GM23338 (cell line): ENCODE measurements around the gene PDE4D. TPM values are rescaled to one million over a fixed set of nuclear protein-coding genes. Genes with fewer than 3 reads are reported as not detected.

Source experiments
- ATAC-seq: fragments of 200-7000 bp; cut with Tn5 transposase; 3 replicates; pipeline ENCODE4 v1.9.1; 2020
- DNase-seq: peaks from one replicate; pipeline ENCODE4 v3.0.0-alpha.2; 2015; ENCODE audit warnings: low spot score
- H2AFZ ChIP-seq: fragments of 200-600 bp; sonication (generic); 2 replicates; pipeline ENCODE4 v1.8.0; 2016; ENCODE audit warnings: antibody characterized with exemption, mild to moderate bottlenecking, moderate library complexity
- H3F3A ChIP-seq: fragments of 200-600 bp; sonication (generic); replicated peaks from 2 replicates; pipeline ENCODE4 v1.8.0; 2017; ENCODE audit warnings: antibody characterized with exemption, mixed run types, low read depth
- H3K27ac ChIP-seq: fragments of 200-600 bp; sonication (generic); 2 replicates; pipeline ENCODE4 v1.6.1; 2016; ENCODE audit warnings: low read depth
- H3K27me3 ChIP-seq: fragments of 200-600 bp; sonication (generic); 2 replicates; pipeline ENCODE4 v1.8.0; 2016; ENCODE audit warnings: mild to moderate bottlenecking, mixed run types, moderate library complexity; ENCODE audit not compliant: insufficient read depth
- H3K36me3 ChIP-seq: fragments of 200-600 bp; sonication (generic); 2 replicates; pipeline ENCODE4 v1.8.0; 2016; ENCODE audit warnings: mild to moderate bottlenecking; ENCODE audit not compliant: insufficient read depth
- H3K4me1 ChIP-seq: fragments of 200-600 bp; sonication (generic); 2 replicates; pipeline ENCODE4 v1.8.0; 2016; ENCODE audit warnings: mild to moderate bottlenecking, moderate library complexity; ENCODE audit not compliant: insufficient read depth
- H3K4me2 ChIP-seq: fragments of 200-600 bp; sonication (generic); 2 replicates; pipeline ENCODE4 v1.7.1; 2017; ENCODE audit warnings: mixed run types
- H3K4me3 ChIP-seq: fragments of 200-600 bp; sonication (generic); 2 replicates; pipeline ENCODE4 v1.6.1; 2016; ENCODE audit warnings: mixed run types
- H3K79me2 ChIP-seq: fragments of 200-600 bp; sonication (generic); replicated peaks from 2 replicates; pipeline ENCODE4 v1.8.0; 2017; ENCODE audit warnings: mild to moderate bottlenecking; ENCODE audit not compliant: insufficient read depth
- H3K9me2 ChIP-seq: fragments of 200-600 bp; sonication (generic); 2 replicates; pipeline ENCODE4 v1.8.0; 2017; ENCODE audit not compliant: insufficient read depth
- H4K20me1 ChIP-seq: fragments of 200-600 bp; sonication (generic); replicated peaks from 2 replicates; pipeline ENCODE4 v1.8.0; 2017; ENCODE audit warnings: mild to moderate bottlenecking; ENCODE audit not compliant: insufficient read depth
- H3K27ac Mint-ChIP-seq: 2 replicates; pipeline ENCODE4 v1.8.0; 2020; ENCODE audit warnings: inconsistent platforms, mild to moderate bottlenecking, moderate library complexity, mixed read lengths
- H3K27me3 Mint-ChIP-seq: 3 replicates; pipeline ENCODE4 v1.8.0; 2022; ENCODE audit warnings: low read depth, mild to moderate bottlenecking, moderate library complexity, mixed read lengths, inconsistent platforms; ENCODE audit not compliant: insufficient read depth, poor library complexity
- H3K36me3 Mint-ChIP-seq: 3 replicates; pipeline ENCODE4 v1.8.0; 2021; ENCODE audit warnings: low read depth, mild to moderate bottlenecking, inconsistent platforms, moderate library complexity, mixed read lengths
- H3K4me1 Mint-ChIP-seq: 3 replicates; pipeline ENCODE4 v1.8.0; 2020; ENCODE audit warnings: mild to moderate bottlenecking, inconsistent platforms, mixed read lengths
- H3K4me3 Mint-ChIP-seq: 3 replicates; pipeline ENCODE4 v1.8.0; 2021; ENCODE audit warnings: moderate library complexity, mild to moderate bottlenecking, inconsistent platforms, mixed read lengths
- H3K9me3 Mint-ChIP-seq: 3 replicates; pipeline ENCODE4 v1.8.0; 2020; ENCODE audit warnings: moderate library complexity, mild to moderate bottlenecking, inconsistent platforms, mixed read lengths
- CREB1 ChIP-seq: fragments of 250-450 bp; sonication (Bioruptor Pico); IDR thresholded peaks from 2 replicates; pipeline ENCODE4 v1.5.0; 2020; ENCODE audit warnings: low read depth, mild to moderate bottlenecking, moderate library complexity
- CTCF ChIP-seq, 2 experiments: fragments of 200-600 bp in 1 of 2; sonication (generic) in 1 of 2; conservative IDR thresholded peaks; 2 replicates each; pipeline versions ENCODE4 v1.5.1 to v1.6.1; 2016 to 2017; ENCODE audit warnings: antibody characterized with exemption in 2 of 2, low read depth in 2 of 2, mild to moderate bottlenecking in 2 of 2, moderate library complexity in 1 of 2
- EZH2phosphoT487 ChIP-seq: fragments of 200-600 bp; sonication (generic); IDR thresholded peaks from one replicate; pipeline ENCODE4 v1.8.1; 2018; ENCODE audit warnings: antibody characterized with exemption; ENCODE audit not compliant: unreplicated experiment
- JUNB ChIP-seq: IDR thresholded peaks from one replicate; pipeline ENCODE4 v1.6.1; 2016; ENCODE audit warnings: antibody characterized with exemption; ENCODE audit not compliant: unreplicated experiment
- NANOG ChIP-seq: IDR thresholded peaks from 2 replicates; pipeline ENCODE4 v1.6.1; 2016; ENCODE audit warnings: antibody characterized with exemption, borderline replicate concordance
- POLR2AphosphoS5 ChIP-seq: IDR thresholded peaks from 2 replicates; pipeline ENCODE4 v1.6.1; 2016; ENCODE audit warnings: antibody characterized with exemption, low read depth
- REST ChIP-seq: IDR thresholded peaks from one replicate; pipeline ENCODE4 v1.6.1; 2018; ENCODE audit warnings: antibody characterized with exemption; ENCODE audit not compliant: unreplicated experiment
- STAT1 ChIP-seq: IDR thresholded peaks from one replicate; pipeline ENCODE4 v1.6.1; 2016; ENCODE audit warnings: antibody characterized with exemption; ENCODE audit not compliant: unreplicated experiment
- ZNF462 ChIP-seq: fragments of 250-450 bp; sonication (Bioruptor Pico); IDR thresholded peaks from 2 replicates; pipeline ENCODE4 v1.5.0; 2020; ENCODE audit warnings: mild to moderate bottlenecking, moderate library complexity
- polyA plus RNA-seq: library from polyadenylated mRNA; unstranded; fragments of >200 nt; fragmentation: Nextera tagmentation; extraction: Ambion mirVana; gene quantifications from 2 replicates; pipeline ENCODE4 v1.2.1, GENCODE V29; 2016
- total RNA-seq: library from RNA; depleted of rRNA; stranded (reverse); fragments of >200 nt; shearing (Covaris generic); gene quantifications from 2 replicates; pipeline ENCODE4 v1.2.3, GENCODE V29; 2014

Gene PDE4D
- total and polyA plus RNA-seq, 2 experiments from 2014 or later = 2.1 to 4.7 TPM

- Histone ChIP-seq H3K9me2 (no peaks in the 10 kb centered on the region), H2AFZ (peak overlapping the region; percentile 84), H4K20me1 (no peaks in the 10 kb centered on the region), H3K4me2 (peak overlapping the region; percentile 72), H3F3A (no peaks in the 10 kb centered on the region), H3K27me3 (no peaks in the 10 kb centered on the region), H3K4me1 (peaks cover 17% of the 10 kb centered on the region; the same call in 1 of the 2 replicates), H3K36me3 (no peaks in the 10 kb centered on the region), H3K27ac (no peak overlapping the region), H3K4me3 (peak overlapping the region; percentile 44), H3K79me2 (no peaks in the 10 kb centered on the region)
- Mint-ChIP-seq H3K4me3 (peak overlapping the region; percentile 71), H3K9me3 (no peaks in the 10 kb centered on the region), H3K27me3 (no peaks in the 10 kb centered on the region), H3K36me3 (no peaks in the 10 kb centered on the region), H3K4me1 (peaks cover 13% of the 10 kb centered on the region), H3K27ac (no peak overlapping the region)
- TF ChIP-seq EZH2phosphoT487 = no peak
- TF ChIP-seq CREB1 (CRISPR knock-in tag) = no peak
- no peak for TF ChIP-seq JUNB
- TF ChIP-seq POLR2AphosphoS5 = no peak
- no peak for TF ChIP-seq NANOG
- no peak for TF ChIP-seq STAT1
- TF ChIP-seq ZNF462 (CRISPR knock-in tag) = no peak
- TF ChIP-seq REST = no peak
- no peak for TF ChIP-seq CTCF (conservative IDR thresholded peaks at IDR 0.05; ENCODE audit: low read depth in 2 of 2)
- peak; percentile 75 for DNase-seq
- ATAC-seq = peak; percentile 97
These were observed 617.8 kb downstream of the PDE4D start for GRCh38 chr5:59275510-59276324.
